NT2/D1 (cell line): ENCODE measurements around the gene OLIG1.

Source experiments
- DNase-seq: peaks from one replicate; pipeline ENCODE4 v3.0.0-alpha.2; 2011; ENCODE audit warnings: low read depth, low spot score
- H3K27me3 ChIP-seq: 2 replicates; pipeline ENCODE4 v1.6.0; 2011; ENCODE audit warnings: mild to moderate bottlenecking; ENCODE audit not compliant: insufficient read length, insufficient read depth
- H3K36me3 ChIP-seq: 2 replicates; pipeline ENCODE4 v1.6.1; 2011; ENCODE audit warnings: mild to moderate bottlenecking, low read length, mixed read lengths; ENCODE audit not compliant: insufficient read depth, insufficient read length
- H3K4me1 ChIP-seq: 2 replicates; pipeline ENCODE4 v1.5.1; 2011; ENCODE audit not compliant: insufficient read depth, insufficient read length
- H3K4me3 ChIP-seq: 2 replicates; pipeline ENCODE4 v1.5.1; 2011; ENCODE audit warnings: low read depth; ENCODE audit not compliant: insufficient read length
- H3K9ac ChIP-seq: 2 replicates; pipeline ENCODE4 v1.6.0; 2011; ENCODE audit warnings: low read depth; ENCODE audit not compliant: insufficient read length
- H3K9me3 ChIP-seq: 2 replicates; pipeline ENCODE4 v1.5.1; 2011; ENCODE audit warnings: mild to moderate bottlenecking, low read length; ENCODE audit not compliant: insufficient read depth
- SUZ12 ChIP-seq: IDR thresholded peaks from 2 replicates; pipeline ENCODE4 v1.6.1; 2011; ENCODE audit not compliant: insufficient read length, insufficient read depth; ENCODE audit errors: extremely low read depth
- YY1 ChIP-seq: IDR thresholded peaks from 2 replicates; pipeline ENCODE4 v1.6.1; 2011; ENCODE audit not compliant: insufficient read length, insufficient read depth
- ZNF274 ChIP-seq: IDR thresholded peaks from 2 replicates; pipeline ENCODE4 v1.6.1; 2011; ENCODE audit warnings: mild to moderate bottlenecking, low read depth, low read length

The OLIG1 gene

GRCh38 chr21:33041981-33042380 is 28.0 kb upstream of the OLIG1 start:
- no peaks in the 10 kb centered on the region for H3K27me3 ChIP-seq
- no peak overlapping the region for H3K9ac ChIP-seq
- no peak overlapping the region for H3K4me3 ChIP-seq
- no peaks in the 10 kb centered on the region for H3K4me1 ChIP-seq
- H3K9me3 ChIP-seq: no peaks in the 10 kb centered on the region
- no peak for TF ChIP-seq YY1
- TF ChIP-seq ZNF274: no peak
- TF ChIP-seq SUZ12: no peak
- H3K36me3 ChIP-seq: no peaks in the 10 kb centered on the region
- DNase-seq: no peak

GRCh38 chr21:33042812-33043211 is 27.1 kb upstream of the OLIG1 start:
- no peaks in the 10 kb centered on the region for H3K9me3 ChIP-seq
- H3K9ac ChIP-seq: no peak overlapping the region
- no peaks in the 10 kb centered on the region for H3K36me3 ChIP-seq
- H3K27me3 ChIP-seq: no peaks in the 10 kb centered on the region
- no peaks in the 10 kb centered on the region for H3K4me1 ChIP-seq
- H3K4me3 ChIP-seq: no peak overlapping the region
- no peak for TF ChIP-seq SUZ12
- no peak for TF ChIP-seq ZNF274
- TF ChIP-seq YY1: no peak
- no peak for DNase-seq

- no peaks in the 10 kb centered on the region for H3K27me3 ChIP-seq
- no peak for DNase-seq
Measured at GRCh38 chr21:33046455-33046854, 23.5 kb upstream of the OLIG1 start.

GRCh38 chr21:33047231-33047630 is 22.7 kb upstream of the OLIG1 start:
- DNase-seq: no peak

More at GRCh38 chr21:33046455-33046854, 23.5 kb upstream of the OLIG1 start:
- Histone ChIP-seq H3K9ac (no peak overlapping the region), H3K4me3 (no peak overlapping the region), H3K36me3 (no peaks in the 10 kb centered on the region), H3K9me3 (no peaks in the 10 kb centered on the region), H3K4me1 (no peaks in the 10 kb centered on the region)
- no peak for TF ChIP-seq ZNF274
- TF ChIP-seq SUZ12: no peak
- no peak for TF ChIP-seq YY1

GRCh38 chr21:33051925-33052324 is 18.0 kb upstream of the OLIG1 start:
- Histone ChIP-seq H3K9ac (no peak overlapping the region), H3K27me3 (no peaks in the 10 kb centered on the region), H3K4me1 (no peaks in the 10 kb centered on the region), H3K4me3 (no peak overlapping the region), H3K9me3 (no peaks in the 10 kb centered on the region), H3K36me3 (no peaks in the 10 kb centered on the region)
- TF ChIP-seq ZNF274: no peak
- TF ChIP-seq SUZ12: no peak
- TF ChIP-seq YY1: no peak
- DNase-seq: no peak

More at GRCh38 chr21:33047231-33047630, 22.7 kb upstream of the OLIG1 start:
- no peaks in the 10 kb centered on the region for H3K36me3 ChIP-seq
- no peak for TF ChIP-seq ZNF274
- no peak for TF ChIP-seq SUZ12
- TF ChIP-seq YY1: no peak
- H3K4me3 ChIP-seq: no peak overlapping the region
- H3K4me1 ChIP-seq: no peaks in the 10 kb centered on the region
- no peak overlapping the region for H3K9ac ChIP-seq
- H3K27me3 ChIP-seq: no peaks in the 10 kb centered on the region
- no peaks in the 10 kb centered on the region for H3K9me3 ChIP-seq

GRCh38 chr21:33053951-33054350 is 16.0 kb upstream of the OLIG1 start:
- H3K4me1 ChIP-seq: peaks cover 5% of the 10 kb centered on the region
- no peak for DNase-seq
- H3K9me3 ChIP-seq: no peaks in the 10 kb centered on the region
- no peak overlapping the region for H3K9ac ChIP-seq
- H3K27me3 ChIP-seq: no peaks in the 10 kb centered on the region
- H3K36me3 ChIP-seq: no peaks in the 10 kb centered on the region
- no peak overlapping the region for H3K4me3 ChIP-seq
- TF ChIP-seq ZNF274: no peak
- TF ChIP-seq SUZ12: no peak

- H3K36me3 ChIP-seq: no peaks in the 10 kb centered on the region
- peaks cover 5% of the 10 kb centered on the region for H3K4me1 ChIP-seq
- no peak overlapping the region for H3K4me3 ChIP-seq
- no peaks in the 10 kb centered on the region for H3K9me3 ChIP-seq
- no peak for DNase-seq
- no peak for TF ChIP-seq ZNF274
- no peak for TF ChIP-seq SUZ12
- no peak for TF ChIP-seq YY1
- H3K9ac ChIP-seq: no peak overlapping the region
- no peaks in the 10 kb centered on the region for H3K27me3 ChIP-seq
Measured at GRCh38 chr21:33055991-33056390, 13.9 kb upstream of the OLIG1 start.
